ENCODE measurements around the gene MID1IP1. TPM values are rescaled to one million over a fixed set of nuclear protein-coding genes. Genes with fewer than 3 reads are reported as not detected.

Gene MID1IP1
- total RNA-seq, 2 experiments from 2014 or later, result 80.4 to 92.7 TPM

GRCh38 chrX:38837389-38837788 is 36.1 kb downstream of the MID1IP1 start:
- Histone ChIP-seq H4K20me1 (ENCODE audit: insufficient read depth, low read length) (no peaks in the 10 kb centered on the region), H3K4me1 (ENCODE audit: insufficient read depth, low read length, poor library complexity, severe bottlenecking) (no peaks in the 10 kb centered on the region), H3K79me2 (ENCODE audit: insufficient read depth, low read depth, low read length) (no peaks in the 10 kb centered on the region), H3K36me3 (ENCODE audit: insufficient read depth, low read length) (no peaks in the 10 kb centered on the region), H3K4me2 (ENCODE audit: low read length) (no peak overlapping the region), H3K27ac (ENCODE audit: low read depth, low read length, poor library complexity, severe bottlenecking) (no peak overlapping the region), H2AFZ (ENCODE audit: low read length) (no peak overlapping the region), H3K4me3 (ENCODE audit: low read depth, low read length, poor library complexity, severe bottlenecking) (no peak overlapping the region), H3K9me3 (ENCODE audit: low read length) (no peaks in the 10 kb centered on the region), H3K9me2 (ENCODE audit: insufficient read depth, low read length) (no peaks in the 10 kb centered on the region)
- CTCF ChIA-PET (ENCODE audit: unreplicated experiment), result no interaction called here
- TF ChIP-seq EZH2phosphoT487 (IDR thresholded peaks at IDR 0.05; ENCODE audit: borderline replicate concordance, low read depth, low read length) (no peak), CTCF (conservative IDR thresholded peaks at IDR 0.05; ENCODE audit: low read length) (no peak)
- intact Hi-C loops (cut with micrococcal nuclease; ENCODE audit: unreplicated experiment), result no loop called here
- no peak for DNase-seq (ENCODE audit: low spot score)
- BruUV-seq (replicated peaks), result no TSS peak
- POLR2A ChIA-PET, result no interaction called here

- TF ChIP-seq CTCF (conservative IDR thresholded peaks at IDR 0.05; ENCODE audit: low read length) (no peak), EZH2phosphoT487 (IDR thresholded peaks at IDR 0.05; ENCODE audit: borderline replicate concordance, low read depth, low read length) (no peak)
- CTCF ChIA-PET (ENCODE audit: unreplicated experiment), result no interaction called here
- Histone ChIP-seq H3K9me3 (ENCODE audit: low read length) (no peaks in the 10 kb centered on the region), H3K4me3 (ENCODE audit: low read depth, low read length, poor library complexity, severe bottlenecking) (no peak overlapping the region), H3K27ac (ENCODE audit: low read depth, low read length, poor library complexity, severe bottlenecking) (no peak overlapping the region), H4K20me1 (ENCODE audit: insufficient read depth, low read length) (no peaks in the 10 kb centered on the region), H3K9me2 (ENCODE audit: insufficient read depth, low read length) (no peaks in the 10 kb centered on the region), H3K79me2 (ENCODE audit: insufficient read depth, low read depth, low read length) (no peaks in the 10 kb centered on the region), H3K4me2 (ENCODE audit: low read length) (no peak overlapping the region), H3K36me3 (ENCODE audit: insufficient read depth, low read length) (no peaks in the 10 kb centered on the region), H2AFZ (ENCODE audit: low read length) (no peak overlapping the region), H3K4me1 (ENCODE audit: insufficient read depth, low read length, poor library complexity, severe bottlenecking) (no peaks in the 10 kb centered on the region)
- no TSS peak for BruUV-seq (replicated peaks)
- intact Hi-C loops (cut with micrococcal nuclease; ENCODE audit: unreplicated experiment), result no loop called here
- POLR2A ChIA-PET, result no interaction called here
- DNase-seq (ENCODE audit: low spot score), result no peak
These were observed 38.0 kb downstream of the MID1IP1 start for GRCh38 chrX:38839277-38839676.

GRCh38 chrX:38839944-38840343 is 38.7 kb downstream of the MID1IP1 start:
- intact Hi-C loops (cut with micrococcal nuclease; ENCODE audit: unreplicated experiment), result no loop called here
- Histone ChIP-seq H3K4me1 (ENCODE audit: insufficient read depth, low read length, poor library complexity, severe bottlenecking) (no peaks in the 10 kb centered on the region), H3K9me3 (ENCODE audit: low read length) (no peaks in the 10 kb centered on the region), H3K4me3 (ENCODE audit: low read depth, low read length, poor library complexity, severe bottlenecking) (no peak overlapping the region), H3K79me2 (ENCODE audit: insufficient read depth, low read depth, low read length) (no peaks in the 10 kb centered on the region), H3K27ac (ENCODE audit: low read depth, low read length, poor library complexity, severe bottlenecking) (no peak overlapping the region), H4K20me1 (ENCODE audit: insufficient read depth, low read length) (no peaks in the 10 kb centered on the region), H3K9me2 (ENCODE audit: insufficient read depth, low read length) (no peaks in the 10 kb centered on the region), H3K4me2 (ENCODE audit: low read length) (no peak overlapping the region), H3K36me3 (ENCODE audit: insufficient read depth, low read length) (no peaks in the 10 kb centered on the region), H2AFZ (ENCODE audit: low read length) (no peak overlapping the region)
- no peak for TF ChIP-seq CTCF (conservative IDR thresholded peaks at IDR 0.05; ENCODE audit: low read length)
- TF ChIP-seq EZH2phosphoT487 (IDR thresholded peaks at IDR 0.05; ENCODE audit: borderline replicate concordance, low read depth, low read length), result no peak
- ChIA-PET POLR2A (no interaction called here), CTCF (ENCODE audit: unreplicated experiment) (no interaction called here)
- DNase-seq (ENCODE audit: low spot score), result no peak
- no TSS peak for BruUV-seq (replicated peaks)

Measured in OCI-LY7 (cell line).